ENCODE measurements around the gene MAP1B.

- TF ChIP-seq CTCF (conservative IDR thresholded peaks at IDR 0.05 in 1 of 2, IDR thresholded peaks at IDR 0.05 in 1 of 2; ENCODE audit: extremely low read depth in 1 of 2, insufficient read depth in 1 of 2, low read depth in 1 of 2, low read length in 2 of 2): no peak
- TF ChIP-seq EZH2 (IDR thresholded peaks at IDR 0.05; ENCODE audit: borderline replicate concordance, low read length): no peak
These were observed 118.5 kb downstream of the MAP1B start for GRCh38 chr5:72225741-72226140.

All from mammary epithelial cell (primary cell).